H1 (cell line): ENCODE measurements around the gene THEM5. TPM values are rescaled to one million over a fixed set of nuclear protein-coding genes. Genes with fewer than 3 reads are reported as not detected.

ENCODE experiments used
- CTCF ChIA-PET: fragments of 300-600 bp; sonication (Branson Sonifier 250); formaldehyde crosslinking; loops from one replicate; lab custom pipeline; 2021; ENCODE audit not compliant: partially characterized antibody; lab: Charles Lee
- POLR2A ChIA-PET: fragments of 300-600 bp; sonication (Branson Sonifier 250); formaldehyde crosslinking; loops from one replicate; lab custom pipeline; 2021; ENCODE audit warnings: inconsistent platforms; ENCODE audit not compliant: partially characterized antibody; lab: Charles Lee
- DNase-seq, 2 experiments: peaks; one replicate each; pipeline versions ENCODE4 v3.0.0 to v3.0.0-alpha.2; 2010 to 2022; ENCODE audit warnings: low spot score in 2 of 2, low read depth in 1 of 2, mixed read lengths in 1 of 2
- FAIRE-seq: peaks from 2 replicates; lab custom pipeline; 2011; peaks lifted over from hg19 to GRCh38; lab: Jason Lieb, UNC
- H2AFZ ChIP-seq: 2 replicates; pipeline ENCODE4 v1.8.1; 2012; ENCODE audit warnings: low read length, inconsistent platforms
- H2AK5ac ChIP-seq: 2 replicates; pipeline ENCODE4 v1.6.1; 2013; ENCODE audit warnings: low read depth, low read length
- H2BK120ac ChIP-seq: replicated peaks from 2 replicates; pipeline ENCODE3; 2013; ENCODE audit warnings: low read depth, low read length, inconsistent platforms
- H2BK12ac ChIP-seq: 2 replicates; pipeline ENCODE4 v1.6.1; 2013; ENCODE audit warnings: low read depth, low read length
- H2BK15ac ChIP-seq: 2 replicates; pipeline ENCODE4 v1.6.1; 2013; ENCODE audit warnings: low read length
- H2BK20ac ChIP-seq: 2 replicates; pipeline ENCODE4 v1.6.1; 2013; ENCODE audit warnings: low read length
- H2BK5ac ChIP-seq: 2 replicates; pipeline ENCODE4 v1.6.1; 2013; ENCODE audit warnings: low read depth, low read length
- H3K14ac ChIP-seq: 2 replicates; pipeline ENCODE4 v1.6.1; 2013; ENCODE audit warnings: inconsistent platforms; ENCODE audit not compliant: insufficient read length
- H3K18ac ChIP-seq: 2 replicates; pipeline ENCODE4 v1.6.1; 2013; ENCODE audit warnings: low read length; ENCODE audit errors: extremely low read depth
- H3K23ac ChIP-seq: 2 replicates; pipeline ENCODE4 v1.6.1; 2013; ENCODE audit warnings: inconsistent platforms; ENCODE audit not compliant: insufficient read length
- H3K23me2 ChIP-seq: 2 replicates; pipeline ENCODE4 v1.6.1; 2013; ENCODE audit warnings: low read depth, low read length
- H3K27ac ChIP-seq: 2 replicates; pipeline ENCODE4 v1.6.1; 2011; ENCODE audit warnings: low read depth, low read length, inconsistent platforms
- H3K27me3 ChIP-seq, 4 experiments: replicated peaks in 1 of 4; 1 replicate in 1 of 4; 2 replicates in 3 of 4; pipeline versions ENCODE4 v1.6.1 to v1.8.1; 2011 to 2013; ENCODE audit warnings: low read length in 3 of 4, mild to moderate bottlenecking in 3 of 4, inconsistent platforms in 2 of 4, mixed read lengths in 2 of 4, moderate library complexity in 1 of 4; ENCODE audit not compliant: control insufficient read depth in 3 of 4, insufficient read depth in 3 of 4; ENCODE audit errors: extremely low read depth in 1 of 4
- H3K36me3 ChIP-seq, 4 experiments: 2 replicates each; pipeline versions ENCODE4 v1.6.1 to v1.8.1; 2011 to 2013; ENCODE audit warnings: mild to moderate bottlenecking in 4 of 4, low read length in 3 of 4, moderate library complexity in 2 of 4, control low read depth in 1 of 4, inconsistent platforms in 1 of 4; ENCODE audit not compliant: insufficient read depth in 4 of 4, control insufficient read depth in 2 of 4
- H3K4ac ChIP-seq: replicated peaks from 2 replicates; pipeline ENCODE3; 2013; ENCODE audit warnings: low read length, low read depth, mixed read lengths, inconsistent platforms; ENCODE audit not compliant: insufficient read length
- H3K4me1 ChIP-seq, 4 experiments: replicated peaks in 1 of 4; 1 replicate in 1 of 4; 2 replicates in 3 of 4; pipeline versions ENCODE4 v1.6.1 to v1.8.1; 2011 to 2013; ENCODE audit warnings: low read length in 3 of 4, inconsistent platforms in 2 of 4, mixed read lengths in 1 of 4; ENCODE audit not compliant: insufficient read depth in 4 of 4, control insufficient read depth in 3 of 4
- H3K4me2 ChIP-seq, 2 experiments: 2 replicates each; pipeline versions ENCODE4 v1.6.1 to v1.8.1; 2011 to 2013; ENCODE audit warnings: low read depth in 2 of 2, low read length in 2 of 2, control low read depth in 1 of 2, inconsistent platforms in 1 of 2, mild to moderate bottlenecking in 1 of 2; ENCODE audit not compliant: insufficient read depth in 1 of 2
- H3K4me3 ChIP-seq, 4 experiments: fragments of 200-600, 300-600 bp in 1 of 4; sonication (generic), shearing (Covaris generic), sonication (Bioruptor Twin) in 1 of 4; 2 replicates each; pipeline versions ENCODE4 v1.5.1 to v1.8.1; 2011 to 2016; ENCODE audit warnings: low read length in 4 of 4, low read depth in 3 of 4, control low read depth in 2 of 4, inconsistent platforms in 2 of 4, mild to moderate bottlenecking in 2 of 4, mixed read lengths in 1 of 4, moderate library complexity in 1 of 4; ENCODE audit not compliant: insufficient read depth in 2 of 4; ENCODE audit errors: extremely low read depth in 1 of 4
- H3K56ac ChIP-seq: replicated peaks from 2 replicates; pipeline ENCODE3; 2013; ENCODE audit warnings: low read depth, mild to moderate bottlenecking, mixed read lengths, low read length, inconsistent platforms; ENCODE audit not compliant: insufficient read length
- H3K79me1 ChIP-seq: 2 replicates; pipeline ENCODE4 v1.6.1; 2013; ENCODE audit warnings: low read depth, low read length, control low read depth
- H3K79me2 ChIP-seq, 2 experiments: 2 replicates each; pipeline versions ENCODE4 v1.6.1 to v1.8.1; 2012 to 2013; ENCODE audit warnings: low read length in 2 of 2, mild to moderate bottlenecking in 2 of 2, inconsistent platforms in 1 of 2; ENCODE audit not compliant: insufficient read depth in 2 of 2, control insufficient read depth in 1 of 2
- H3K9ac ChIP-seq, 4 experiments: replicated peaks in 1 of 4; 1 replicate in 1 of 4; 2 replicates in 3 of 4; pipeline versions ENCODE4 v1.6.1 to v1.8.1; 2011 to 2013; ENCODE audit warnings: low read depth in 3 of 4, low read length in 3 of 4, control low read depth in 2 of 4, mild to moderate bottlenecking in 2 of 4, moderate library complexity in 2 of 4, inconsistent platforms in 1 of 4; ENCODE audit errors: extremely low read depth in 1 of 4
- H3K9me3 ChIP-seq, 2 experiments: 2 replicates each; pipeline versions ENCODE4 v1.6.1 to v1.8.1; 2012 to 2013; ENCODE audit warnings: mild to moderate bottlenecking in 2 of 2, moderate library complexity in 2 of 2, control low read depth in 1 of 2, inconsistent platforms in 1 of 2, low read depth in 1 of 2, low read length in 1 of 2, mixed read lengths in 1 of 2; ENCODE audit not compliant: insufficient read depth in 2 of 2
- H4K20me1 ChIP-seq, 2 experiments: replicated peaks in 1 of 2; 2 replicates each; pipeline versions ENCODE3 to v1.8.1; 2011 to 2013; ENCODE audit warnings: inconsistent platforms in 2 of 2, low read length in 2 of 2, mild to moderate bottlenecking in 1 of 2; ENCODE audit not compliant: insufficient read depth in 2 of 2, control insufficient read depth in 1 of 2
- H4K5ac ChIP-seq: 2 replicates; pipeline ENCODE4 v1.6.1; 2013; ENCODE audit warnings: low read length, low read depth, mixed read lengths, inconsistent platforms; ENCODE audit not compliant: insufficient read length
- H4K8ac ChIP-seq: 2 replicates; pipeline ENCODE4 v1.8.0; 2013; ENCODE audit warnings: mild to moderate bottlenecking, moderate library complexity, low read length, inconsistent platforms; ENCODE audit not compliant: insufficient read depth; ENCODE audit errors: extremely low read depth
- H4K91ac ChIP-seq: replicated peaks from 2 replicates; pipeline ENCODE3; 2013; ENCODE audit warnings: low read length, mixed read lengths, inconsistent platforms; ENCODE audit not compliant: insufficient read length
- ATF2 ChIP-seq: IDR thresholded peaks from 2 replicates; pipeline ENCODE4 v1.6.1; 2012; ENCODE audit warnings: low read length, inconsistent platforms
- RXRA ChIP-seq: IDR thresholded peaks from 2 replicates; pipeline ENCODE4 v1.6.1; 2011; ENCODE audit warnings: low read depth, mild to moderate bottlenecking, low read length, moderate library complexity; ENCODE audit not compliant: insufficient read depth
- SP2 ChIP-seq: IDR thresholded peaks from 2 replicates; pipeline ENCODE4 v1.6.1; 2012; ENCODE audit warnings: mild to moderate bottlenecking, low read length, inconsistent platforms
- WGBS, 2 experiments: shearing (Covaris generic) in 1 of 2; methylation state at CpG; one replicate each; pipeline versions ENCODE4 v1.1.6 to v1.1.7; 2013 to 2015; ENCODE audit warnings: low lambda C conversion rate in 2 of 2, mixed read lengths in 2 of 2, inconsistent platforms in 1 of 2, low coverage in 1 of 2, missing lambda C conversion rate in 1 of 2; ENCODE audit not compliant: insufficient replicate concordance in 2 of 2, insufficient coverage in 1 of 2, insufficient read length in 1 of 2; ENCODE audit errors: extremely low coverage in 1 of 2, missing lambda C conversion rate in 1 of 2; 5-methylcytosine and 5-hydroxymethylcytosine counted together
- polyA plus RNA-seq, 7 experiments: library from polyadenylated mRNA; depleted of rRNA in 3 of 7; stranded (reverse) in 5 of 7; unstranded in 2 of 7; fragments of >200 nt in 5 of 7; fragments of 200-250 nt in 2 of 7; gene quantifications; 1 replicate in 5 of 7; 2 replicates in 1 of 7; 4 replicates in 1 of 7; pipeline versions ENCODE4 v1.2.1 to v1.2.3, GENCODE V29; 2011 to 2013; ENCODE audit warnings: missing spikeins in 2 of 7, mixed read lengths in 2 of 7
- total RNA-seq: library from RNA; stranded (reverse); fragmentation: NEBNext Ultra II Directional; extraction: Animal tissue kit (Norgen Biotek cat#: 25700); gene quantifications from 2 replicates; pipeline ENCODE4 v1.2.1, GENCODE V29; 2021

THEM5 gene
- total and polyA plus RNA-seq, 2 of the 8 experiments (the other 6 are each of a cell fraction or from before 2014, with no cell fraction given): not detected

GRCh38 chr1:151831605-151832004 is 21.9 kb downstream of the THEM5 start, which contains the start of gene RORC:
RORC (minus strand) TSS chr1:151831802; CDS start chr1:151831764, 38 bp downstream.
- Histone ChIP-seq H4K5ac (no peak within 1 kb of the TSS), H4K8ac (peak within 1 kb of the TSS; percentile 79), H3K4me3 (no peak within 1 kb of the TSS), H3K79me1 (no peaks in the 10 kb centered on the region), H3K36me3 (no peaks in the 10 kb centered on the region), H2BK12ac (peak within 1 kb of the TSS; percentile 68; the same call in 1 of the 2 replicates), H3K4me1 (peaks cover 12 to 30% (median 20%) of the 10 kb centered on the region in 4 experiments)
- CTCF ChIA-PET: interaction anchor here (1.7 kb wide), 1 partner anchor 138 kb away, joined by 8 read pairs; no protein-coding TSS in a partner anchor
- no peak for FAIRE-seq
- WGBS, 2 experiments: 83% methylated on average over 2 of the region's 5 CpGs; no CpG with 5 or more reads in 1 of the 2 experiments
- DNase-seq: no peak
- TF ChIP-seq SP2 (no peak), RXRA (no peak), ATF2 (no peak)
- TF ChIP-seq, all 59 proteins: peak for 0
- Histone ChIP-seq H4K20me1 (no peaks in the 10 kb centered on the region), H3K56ac (no peak within 1 kb of the TSS), H3K23ac (no peak within 1 kb of the TSS), H2BK5ac (peak within 1 kb of the TSS; percentile 86; the same call in 1 of the 2 replicates), H3K9ac (no peak within 1 kb of the TSS), H2BK15ac (peak within 1 kb of the TSS; percentile 88; the same call in 1 of the 2 replicates), H3K27me3 (no peaks in the 10 kb centered on the region; a peak in 3 of 7 replicates), H4K91ac (peak within 1 kb of the TSS; percentile 31), H3K18ac (peak within 1 kb of the TSS; percentile 71; the same call in 1 of the 2 replicates), H2AK5ac (no peak within 1 kb of the TSS; the same call in 1 of the 2 replicates), H2AFZ (no peak within 1 kb of the TSS), H3K14ac (no peak within 1 kb of the TSS), H3K27ac (no peak within 1 kb of the TSS), H3K9me3 (no peaks in the 10 kb centered on the region), H3K4me2 (peak within 1 kb of the TSS in 1 of 2 experiments; percentile 1; a peak in 2 of 4 replicates), H3K23me2 (peaks cover 5% of the 10 kb centered on the region; the same call in 1 of the 2 replicates), H2BK120ac (no peak within 1 kb of the TSS), H2BK20ac (no peak within 1 kb of the TSS; the same call in 1 of the 2 replicates), H3K4ac (no peak within 1 kb of the TSS), H3K79me2 (no peaks in the 10 kb centered on the region)
- POLR2A ChIA-PET: no interaction called here
